K562 (cell line): Measurements from ENCODE around the gene KPNA3. TPM values are rescaled to one million over a fixed set of nuclear protein-coding genes. Genes with fewer than 3 reads are reported as not detected.

ENCODE experiments used
- ATAC-seq: fragments of 200-7000 bp; cut with Tn5 transposase; 3 replicates; pipeline ENCODE4 v1.9.1; 2020; ENCODE audit warnings: moderate library complexity
- BruUV-seq: library from RNA; stranded (reverse); fragments of 400-500 nt; replicated peaks from 2 replicates; lab custom pipeline; 2021; lab: Mats Ljungman, UMichigan
- CTCF ChIA-PET: fragments of 300-600 bp; formaldehyde crosslinking; extraction: SDS; loops from one replicate; lab custom pipeline; 2021; ENCODE audit warnings: low intra/inter-chr PET ratio; lab: Yijun Ruan, JAX
- POLR2A ChIA-PET: fragments of 300-600, 350-650 bp; sonication (Branson Sonifier 250); formaldehyde crosslinking; extraction: SDS; loops from one replicate; lab custom pipeline; 2021; ENCODE audit warnings: antibody characterized with exemption, inconsistent platforms; lab: Yijun Ruan, JAX
- DNase-seq, 4 experiments: peaks; one replicate each; pipeline versions ENCODE4 v3.0.0 to v3.0.0-alpha.2; 2011 to 2018; ENCODE audit warnings: low spot score in 3 of 4, mixed read lengths in 3 of 4; ENCODE audit errors: extremely low read depth in 1 of 4
- FAIRE-seq: peaks from 2 replicates; lab custom pipeline; 2011; peaks lifted over from hg19 to GRCh38; lab: Jason Lieb, UNC
- H2AFZ ChIP-seq: 2 replicates; pipeline ENCODE4 v1.6.0; 2011; ENCODE audit warnings: low read depth, low read length, control low read depth, inconsistent platforms
- H3K27ac ChIP-seq: fragments of 200-600 bp; 3 replicates; pipeline ENCODE4 v1.8.0; 2011; ENCODE audit warnings: low read depth, mild to moderate bottlenecking, control low read depth, inconsistent platforms, low read length, moderate library complexity, mixed read lengths; ENCODE audit errors: extremely low read depth
- H3K27me3 ChIP-seq, 2 experiments: fragments of 300-600 bp in 1 of 2; 2 replicates in 1 of 2; 3 replicates in 1 of 2; pipeline versions ENCODE4 v1.6.0 to v1.8.0; 2011; ENCODE audit warnings: inconsistent platforms in 2 of 2, low read length in 2 of 2, mild to moderate bottlenecking in 1 of 2, mixed read lengths in 1 of 2, moderate library complexity in 1 of 2; ENCODE audit not compliant: control insufficient read depth in 2 of 2, insufficient read depth in 2 of 2
- H3K36me3 ChIP-seq: fragments of 300-600 bp; 3 replicates; pipeline ENCODE4 v1.8.0; 2011; ENCODE audit warnings: mild to moderate bottlenecking, low read length, inconsistent platforms; ENCODE audit not compliant: control insufficient read depth, insufficient read depth
- H3K4me1 ChIP-seq, 2 experiments: fragments of 200-600 bp in 1 of 2; replicated peaks in 1 of 2; 2 replicates in 1 of 2; 3 replicates in 1 of 2; pipeline versions ENCODE4 v1.5.1 to v1.8.0; 2011; ENCODE audit warnings: inconsistent platforms in 2 of 2, low read length in 2 of 2, mild to moderate bottlenecking in 1 of 2, mixed read lengths in 1 of 2, moderate library complexity in 1 of 2; ENCODE audit not compliant: control insufficient read depth in 2 of 2, insufficient read depth in 2 of 2
- H3K4me2 ChIP-seq: 2 replicates; pipeline ENCODE4 v1.6.1; 2011; ENCODE audit warnings: low read length, control low read depth, inconsistent platforms, mixed read lengths; ENCODE audit not compliant: insufficient read depth
- H3K4me3 ChIP-seq: fragments of 200-600 bp; sonication (generic), shearing (Covaris generic); 2 replicates; pipeline ENCODE4 v1.5.1; 2016; ENCODE audit warnings: control low read depth, inconsistent platforms
- H3K79me2 ChIP-seq: fragments of 200-600 bp; 3 replicates; pipeline ENCODE4 v1.8.0; 2011; ENCODE audit warnings: low read length, inconsistent platforms; ENCODE audit not compliant: control insufficient read depth, insufficient read depth
- H3K9ac ChIP-seq, 2 experiments: 2 replicates each; pipeline versions ENCODE4 v1.6.0 to v1.6.1; 2011; ENCODE audit warnings: low read depth in 2 of 2, low read length in 2 of 2, control low read depth in 1 of 2, inconsistent platforms in 1 of 2, mild to moderate bottlenecking in 1 of 2, mixed read lengths in 1 of 2; ENCODE audit not compliant: insufficient read depth in 1 of 2
- H3K9me1 ChIP-seq: one replicate; pipeline ENCODE4 v1.6.0; 2011; ENCODE audit warnings: inconsistent platforms, mild to moderate bottlenecking, low read length, moderate library complexity; ENCODE audit not compliant: control insufficient read depth, insufficient read depth
- H3K9me3 ChIP-seq: replicated peaks from 2 replicates; pipeline ENCODE4 v1.5.1; 2011; ENCODE audit warnings: low read depth, low read length, inconsistent platforms; ENCODE audit not compliant: control insufficient read depth, insufficient read depth
- H4K20me1 ChIP-seq: replicated peaks from 2 replicates; pipeline ENCODE4 v1.6.1; 2011; ENCODE audit warnings: low read length, inconsistent platforms, mixed read lengths; ENCODE audit not compliant: control insufficient read depth, insufficient read depth
- ARID1B ChIP-seq: fragments of 450-650 bp; IDR thresholded peaks from 2 replicates; pipeline ENCODE4 v1.6.1; 2016; ENCODE audit warnings: antibody characterized with exemption, mild to moderate bottlenecking, inconsistent platforms
- EP300 ChIP-seq: IDR thresholded peaks from 2 replicates; pipeline ENCODE4 v1.6.1; 2012; ENCODE audit warnings: low read length, improper control_type of control experiment
- HIVEP1 ChIP-seq: fragments of 250-450 bp; sonication (Bioruptor Pico); IDR thresholded peaks from 2 replicates; pipeline ENCODE4 v1.4.0; 2020; ENCODE audit warnings: mild to moderate bottlenecking
- ID3 ChIP-seq, 2 experiments: fragments of 250-450 bp in 1 of 2; fragments of 450-650 bp in 1 of 2; sonication (Bioruptor Pico) in 1 of 2; IDR thresholded peaks; 2 replicates each; pipeline versions ENCODE4 v1.6.1 to v1.8.0; 2016 to 2021; ENCODE audit warnings: mild to moderate bottlenecking in 2 of 2, moderate library complexity in 2 of 2, missing compliant biosample characterization in 1 of 2, missing genetic modification characterization in 1 of 2
- NCOA1 ChIP-seq: fragments of 450-650 bp; IDR thresholded peaks from 2 replicates; pipeline ENCODE4 v1.6.1; 2016; ENCODE audit warnings: low read depth
- SFPQ ChIP-seq: fragments of 200-400 bp; formaldehyde crosslinking; IDR thresholded peaks from 2 replicates; pipeline ENCODE4 v1.6.1; 2017; ENCODE audit warnings: mild to moderate bottlenecking, low read depth, low read length, moderate library complexity
- SIN3B ChIP-seq: fragments of 450-650 bp; IDR thresholded peaks from 2 replicates; pipeline ENCODE4 v1.6.1; 2017; ENCODE audit warnings: low read depth, mild to moderate bottlenecking, moderate library complexity
- in situ Hi-C: fragments of 300-500 bp; cut with MboI; formaldehyde crosslinking; loops from 4 replicates; pipeline ENCODE4 v1.15.0; 2018; ENCODE audit warnings: inconsistent platforms, mixed read lengths
- intact Hi-C: fragments of 100-400 bp; cut with micrococcal nuclease; formaldehyde crosslinking; loops from 2 replicates; pipeline ENCODE4 v1.14.2; 2022
- polyA plus RNA-seq, 8 experiments: library from polyadenylated mRNA; depleted of rRNA in 4 of 8; stranded (reverse) in 5 of 8; unstranded in 3 of 8; fragments of >200 nt; fragmentation: Nextera tagmentation in 2 of 8; fragmentation: Illumina TruSeq in 1 of 8; extraction: Ambion mirVana in 2 of 8; extraction: Trizol in 1 of 8; gene quantifications; 2 replicates each; pipeline versions ENCODE4 v1.2.1 to v1.2.3, GENCODE V29; 2011 to 2014; ENCODE audit warnings: inconsistent platforms in 1 of 8, missing spikeins in 1 of 8
- total RNA-seq, 7 experiments: library from RNA; depleted of rRNA in 6 of 7; stranded (reverse); fragments of >200 nt in 6 of 7; fragmentation: Illumina TruSeq in 2 of 7; extraction: Trizol in 2 of 7; gene quantifications; 2 replicates each; pipeline versions ENCODE4 v1.2.1 to v1.2.3, GENCODE V29; 2011 to 2021; ENCODE audit warnings: low replicate concordance in 1 of 7

KPNA3 gene
- total and polyA plus RNA-seq, 9 of the 15 experiments (the other 6 are each of a cell fraction or from before 2014, with no cell fraction given), result 8.5 to 23.4 (median 15.7) TPM

- no peaks in the 10 kb centered on the region for H3K9me1 ChIP-seq
- no peaks in the 10 kb centered on the region for H3K36me3 ChIP-seq
- intact Hi-C loops (no loop called here), in situ Hi-C loops (no loop called here)
- H3K9ac ChIP-seq, result no peak overlapping the region
- peaks cover 88% of the 10 kb centered on the region for H3K79me2 ChIP-seq
- H4K20me1 ChIP-seq, result peaks cover 13% of the 10 kb centered on the region; the same call in 1 of the 2 replicates
- ATAC-seq (no peak), FAIRE-seq (no peak), DNase-seq (no peak)
- no TSS peak for BruUV-seq
- CTCF ChIA-PET, result no interaction called here
- no peaks in the 10 kb centered on the region; a peak in 1 of 5 replicates for H3K4me1 ChIP-seq
- no peak overlapping the region for H3K4me2 ChIP-seq
- H3K27ac ChIP-seq, result no peak overlapping the region
- H3K27me3 ChIP-seq, result no peaks in the 10 kb centered on the region
- H3K4me3 ChIP-seq, result no peak overlapping the region
- H3K9me3 ChIP-seq, result no peaks in the 10 kb centered on the region
- TF ChIP-seq NCOA1, result no peak
- no peak for TF ChIP-seq ARID1B
- TF ChIP-seq EP300, result no peak
- TF ChIP-seq ID3 (CRISPR knock-in tag; IDR thresholded peaks at IDR 0.05), result no peak
- TF ChIP-seq ID3 (tag; IDR thresholded peaks at IDR 0.05), result no peak
- no peak for TF ChIP-seq SFPQ
- no peak for TF ChIP-seq HIVEP1 (CRISPR knock-in tag)
- TF ChIP-seq SIN3B, result no peak
- POLR2A ChIA-PET, result interaction anchor here (1.1 kb wide), 1 partner anchor 9 kb away, joined by 3 read pairs; no protein-coding TSS in a partner anchor
- H2AFZ ChIP-seq, result no peak overlapping the region
Measured at GRCh38 chr13:49779721-49780120, 12.8 kb downstream of the KPNA3 start.
